ENCODE results near the gene CRY2.
"Not testable (repeated sequence)": the region's sequence is repeated elsewhere in the genome, so short reads cannot be mapped to it uniquely, and the experiment has no call there.

The CRY2 gene

GRCh38 chr11:45899448-45900174 is 52.3 kb downstream of the CRY2 start:
- peak; percentile 31 for DNase-seq (ENCODE audit: low spot score)

- not testable (repeated sequence) for DNase-seq (ENCODE audit: low spot score)
These were observed 53.0 kb downstream of the CRY2 start for GRCh38 chr11:45900175-45900800.

- no peak for DNase-seq (ENCODE audit: low spot score)
These were observed 53.8 kb downstream of the CRY2 start for GRCh38 chr11:45900916-45901617.

- DNase-seq (ENCODE audit: low spot score): no peak
These were observed 54.4 kb downstream of the CRY2 start for GRCh38 chr11:45901626-45902025.

- no peak for DNase-seq (ENCODE audit: low spot score)
These were observed 55.4 kb downstream of the CRY2 start for GRCh38 chr11:45902452-45903380.

- DNase-seq (ENCODE audit: low spot score): no peak
These were observed 57.1 kb downstream of the CRY2 start for GRCh38 chr11:45904309-45904915.

- DNase-seq (ENCODE audit: low spot score): no peak
These were observed 57.8 kb downstream of the CRY2 start for GRCh38 chr11:45905095-45905494.

GRCh38 chr11:45905576-45905975 is 58.3 kb downstream of the CRY2 start:
- DNase-seq (ENCODE audit: low spot score): not testable (repeated sequence)

- no peak for DNase-seq (ENCODE audit: low spot score)
These were observed 58.9 kb downstream of the CRY2 start for GRCh38 chr11:45906096-45906682.

- DNase-seq (ENCODE audit: low spot score): no peak
These were observed 59.8 kb downstream of the CRY2 start, which contains the start of gene FREY1 for GRCh38 chr11:45906965-45907611. Gene FREY1, minus strand, starts transcription at chr11:45907271. Its CDS starts 26 bp downstream, at chr11:45907245.

GRCh38 chr11:45907911-45908370 is 60.7 kb downstream of the CRY2 start:
- DNase-seq (ENCODE audit: low spot score): no peak

- no peak for DNase-seq (ENCODE audit: low spot score)
These were observed 62.6 kb downstream of the CRY2 start for GRCh38 chr11:45909594-45910475.

GRCh38 chr11:45910623-45911022 is 63.3 kb downstream of the CRY2 start:
- no peak for DNase-seq (ENCODE audit: low spot score)

GRCh38 chr11:45913514-45913913 is 66.2 kb downstream of the CRY2 start:
- DNase-seq (ENCODE audit: low spot score): no peak

- DNase-seq (ENCODE audit: low spot score): no peak
These were observed 66.8 kb downstream of the CRY2 start for GRCh38 chr11:45913942-45914635.

- no peak for DNase-seq (ENCODE audit: low spot score)
These were observed 68.2 kb downstream of the CRY2 start for GRCh38 chr11:45915446-45915845.

- DNase-seq (ENCODE audit: low spot score): no peak
These were observed 70.0 kb downstream of the CRY2 start for GRCh38 chr11:45917286-45917622.

- DNase-seq (ENCODE audit: low spot score): peak; percentile 97
These were observed 70.5 kb downstream of the CRY2 start, which contains the start of gene PEX16 for GRCh38 chr11:45917623-45918330. Gene PEX16, minus strand, starts transcription at chr11:45917877. Its CDS starts 66 bp downstream, at chr11:45917811.
